ENCODE data around the gene FIP1L1.

FIP1L1 gene

GRCh38 chr4:53505947-53506346 lies 128.5 kb downstream of the FIP1L1 start:
- Histone ChIP-seq H3K27ac (replicated peaks) (no peak overlapping the region), H3K4me3 (replicated peaks; ENCODE audit: insufficient read depth, low read length) (no peak overlapping the region), H3K27me3 (ENCODE audit: insufficient read depth, poor library complexity, severe bottlenecking) (no peaks in the 10 kb centered on the region)
- DNase-seq (ENCODE audit: low read depth in 1 of 2, low spot score in 1 of 2) = no peak
- TF ChIP-seq POLR2AphosphoS5 (IDR thresholded peaks at IDR 0.05; ENCODE audit: low read depth) (no peak), SPI1 (IDR thresholded peaks at IDR 0.05; ENCODE audit: borderline replicate concordance, low read depth) (no peak), GABPA (IDR thresholded peaks at IDR 0.05; ENCODE audit: low read depth) (no peak), CTCF (IDR thresholded peaks at IDR 0.05; ENCODE audit: insufficient read depth, low read length) (no peak), REST (IDR thresholded peaks at IDR 0.05; ENCODE audit: insufficient replicate concordance, low read depth) (no peak)

- H3K4me3 ChIP-seq (replicated peaks; ENCODE audit: insufficient read depth, low read length) = no peak overlapping the region
- no peak overlapping the region for H3K27ac ChIP-seq (replicated peaks)
- TF ChIP-seq CTCF (IDR thresholded peaks at IDR 0.05; ENCODE audit: insufficient read depth, low read length) (no peak), POLR2AphosphoS5 (IDR thresholded peaks at IDR 0.05; ENCODE audit: low read depth) (no peak), REST (IDR thresholded peaks at IDR 0.05; ENCODE audit: insufficient replicate concordance, low read depth) (no peak), SPI1 (IDR thresholded peaks at IDR 0.05; ENCODE audit: borderline replicate concordance, low read depth) (no peak), GABPA (IDR thresholded peaks at IDR 0.05; ENCODE audit: low read depth) (no peak)
- H3K27me3 ChIP-seq (ENCODE audit: insufficient read depth, poor library complexity, severe bottlenecking) = no peaks in the 10 kb centered on the region
- no peak for DNase-seq (ENCODE audit: low read depth in 1 of 2, low spot score in 1 of 2)
These were observed 129.6 kb downstream of the FIP1L1 start for GRCh38 chr4:53507058-53507457.

GRCh38 chr4:53507671-53508286 lies 130.3 kb downstream of the FIP1L1 start:
- Histone ChIP-seq H3K27ac (replicated peaks) (no peak overlapping the region), H3K4me3 (replicated peaks; ENCODE audit: insufficient read depth, low read length) (no peak overlapping the region), H3K27me3 (ENCODE audit: insufficient read depth, poor library complexity, severe bottlenecking) (no peaks in the 10 kb centered on the region)
- DNase-seq (ENCODE audit: low read depth in 1 of 2, low spot score in 1 of 2) = no peak
- TF ChIP-seq REST (IDR thresholded peaks at IDR 0.05; ENCODE audit: insufficient replicate concordance, low read depth) = no peak
- TF ChIP-seq POLR2AphosphoS5 (IDR thresholded peaks at IDR 0.05; ENCODE audit: low read depth) = no peak
- no peak for TF ChIP-seq CTCF (IDR thresholded peaks at IDR 0.05; ENCODE audit: insufficient read depth, low read length)
- no peak for TF ChIP-seq GABPA (IDR thresholded peaks at IDR 0.05; ENCODE audit: low read depth)
- TF ChIP-seq SPI1 (IDR thresholded peaks at IDR 0.05; ENCODE audit: borderline replicate concordance, low read depth) = no peak

Measured in HL-60 (cell line).